Left lung (tissue), 10 donors: ENCODE results near the gene ASIC1. TPM values are rescaled to one million over a fixed set of nuclear protein-coding genes. Genes with fewer than 3 reads are reported as not detected.

ENCODE experiments used
- ATAC-seq: fragments of 200-7000 bp; cut with Tn5 transposase; one replicate; pipeline ENCODE4 v1.9.1; 2020; ENCODE audit warnings: moderate library complexity
- DNase-seq, 4 donors: peaks; one replicate each; pipeline ENCODE4 v3.0.0-alpha.2; 2013 to 2020
- H3K27ac ChIP-seq, 2 donors: fragments of 200-600 bp; sonication (generic) in 1 of 2; one replicate each; pipeline versions ENCODE4 v1.5.0 to v1.8.0; 2020 to 2021
- H3K27me3 ChIP-seq, 2 donors: fragments of 200-600 bp; sonication (generic) in 1 of 2; one replicate each; pipeline versions ENCODE4 v1.5.0 to v1.8.0; 2020 to 2021
- H3K36me3 ChIP-seq, 2 donors: fragments of 200-600 bp; sonication (generic) in 1 of 2; one replicate each; pipeline versions ENCODE4 v1.5.0 to v1.8.0; 2020 to 2021
- H3K4me1 ChIP-seq, 2 donors: fragments of 200-600 bp; one replicate each; pipeline ENCODE4 v1.8.0; 2021
- H3K4me3 ChIP-seq, 2 donors: fragments of 200-600 bp; sonication (generic) in 1 of 2; one replicate each; pipeline versions ENCODE4 v1.5.0 to v1.8.0; 2020 to 2021; ENCODE audit warnings: mild to moderate bottlenecking in 1 of 2
- H3K9me3 ChIP-seq, 2 donors: fragments of 200-600 bp; sonication (generic) in 1 of 2; one replicate each; pipeline versions ENCODE4 v1.5.0 to v1.8.0; 2020 to 2021
- CTCF ChIP-seq, 2 donors: fragments of 200-600 bp; sonication (generic) in 1 of 2; IDR thresholded peaks; one replicate each; pipeline versions ENCODE4 v1.5.0 to v1.8.0; 2021; ENCODE audit warnings: antibody characterized with exemption in 2 of 2
- intact Hi-C, 2 donors: fragments of 100-400 bp; cut with DNase I; formaldehyde crosslinking; loops; one replicate each; pipeline versions ENCODE4 v1.11.2 to v1.14.2; 2022
- polyA plus RNA-seq, 6 donors: library from polyadenylated mRNA; unstranded; fragments of 120-200 nt; gene quantifications; one replicate each; pipeline ENCODE4 v1.2.1, GENCODE V29; 2013; ENCODE audit not compliant: insufficient read length in 6 of 6
- total RNA-seq, 2 donors: library from RNA; stranded (reverse); fragmentation: NEBNext Ultra II Directional; extraction: Animal tissue kit (Norgen Biotek cat#: 25700); gene quantifications; one replicate each; pipeline ENCODE4 v1.2.1, GENCODE V29; 2021
- donor health status: DM: no; HTN: yes; CAD: no.
- donor health status: DM: no; HTN: no; CAD: no.

The ASIC1 gene
- total and polyA plus RNA-seq, 8 donors, result 2.1 to 15.4 (median 8.7) TPM

GRCh38 chr12:50073712-50074111 lies 16.3 kb downstream of the ASIC1 start:
- TF ChIP-seq CTCF (IDR thresholded peaks at IDR 0.05), result no peak
- Histone ChIP-seq H3K4me3 (no peak overlapping the region), H3K27ac (no peak overlapping the region), H3K36me3 (no peaks in the 10 kb centered on the region), H3K4me1 (peaks cover 3 to 14% of the 10 kb centered on the region in 2 donors), H3K9me3 (no peaks in the 10 kb centered on the region), H3K27me3 (no peaks in the 10 kb centered on the region)
- no peak for ATAC-seq
- DNase-seq, result no peak
- intact Hi-C loops, result no loop called here

GRCh38 chr12:50074936-50075807 lies 17.8 kb downstream of the ASIC1 start:
- ATAC-seq (peak; percentile 95), DNase-seq (peak; percentile 64 to 94 (median 84))
- Histone ChIP-seq H3K27me3 (no peaks in the 10 kb centered on the region), H3K36me3 (no peaks in the 10 kb centered on the region), H3K4me3 (no peak overlapping the region), H3K4me1 (peaks cover 3 to 14% of the 10 kb centered on the region in 2 donors), H3K27ac (no peak overlapping the region), H3K9me3 (no peaks in the 10 kb centered on the region)
- peak; percentile 91 to 97 for TF ChIP-seq CTCF (IDR thresholded peaks at IDR 0.05)
- intact Hi-C loops, result no loop called here

GRCh38 chr12:50075808-50076170 lies 18.4 kb downstream of the ASIC1 start:
- Histone ChIP-seq H3K4me3 (no peak overlapping the region), H3K4me1 (peaks cover 0 to 8% of the 10 kb centered on the region in 2 donors), H3K36me3 (no peaks in the 10 kb centered on the region), H3K27me3 (peaks cover 0 to 3% of the 10 kb centered on the region in 2 donors), H3K9me3 (no peaks in the 10 kb centered on the region), H3K27ac (no peak overlapping the region)
- DNase-seq, result no peak
- no peak for TF ChIP-seq CTCF (IDR thresholded peaks at IDR 0.05)
- intact Hi-C loops, result no loop called here
- ATAC-seq, result no peak

GRCh38 chr12:50077099-50077498 lies 19.7 kb downstream of the ASIC1 start:
- no peak for DNase-seq
- ATAC-seq, result no peak
- Histone ChIP-seq H3K36me3 (no peaks in the 10 kb centered on the region), H3K27ac (no peak overlapping the region), H3K9me3 (no peaks in the 10 kb centered on the region), H3K4me1 (peaks cover 0 to 6% of the 10 kb centered on the region in 2 donors), H3K27me3 (peaks cover 0 to 9% of the 10 kb centered on the region in 2 donors), H3K4me3 (no peak overlapping the region)
- no peak for TF ChIP-seq CTCF (IDR thresholded peaks at IDR 0.05)
- intact Hi-C loops, result no loop called here

- peaks cover 0 to 9% of the 10 kb centered on the region in 2 donors for H3K27me3 ChIP-seq
- no peak for ATAC-seq
- H3K9me3 ChIP-seq, result no peaks in the 10 kb centered on the region
- TF ChIP-seq CTCF (IDR thresholded peaks at IDR 0.05), result no peak
- DNase-seq, result no peak
- H3K4me1 ChIP-seq, result peaks cover 0 to 6% of the 10 kb centered on the region in 2 donors
- no peak overlapping the region for H3K4me3 ChIP-seq
- intact Hi-C loops, result no loop called here
- no peak overlapping the region for H3K27ac ChIP-seq
- no peaks in the 10 kb centered on the region for H3K36me3 ChIP-seq
Observed at GRCh38 chr12:50078281-50078680, 20.9 kb downstream of the ASIC1 start.
